Measurements from ENCODE around the gene NKPD1. TPM values are rescaled to one million over a fixed set of nuclear protein-coding genes. Genes with fewer than 3 reads are reported as not detected.
A peak's percentile ranks its signal among the peaks of the same experiment; 100 is the strongest.

NKPD1 gene
- total and polyA plus RNA-seq, 2 experiments from 2014 or later, result 0.24 to 1.3 TPM

DNA sequence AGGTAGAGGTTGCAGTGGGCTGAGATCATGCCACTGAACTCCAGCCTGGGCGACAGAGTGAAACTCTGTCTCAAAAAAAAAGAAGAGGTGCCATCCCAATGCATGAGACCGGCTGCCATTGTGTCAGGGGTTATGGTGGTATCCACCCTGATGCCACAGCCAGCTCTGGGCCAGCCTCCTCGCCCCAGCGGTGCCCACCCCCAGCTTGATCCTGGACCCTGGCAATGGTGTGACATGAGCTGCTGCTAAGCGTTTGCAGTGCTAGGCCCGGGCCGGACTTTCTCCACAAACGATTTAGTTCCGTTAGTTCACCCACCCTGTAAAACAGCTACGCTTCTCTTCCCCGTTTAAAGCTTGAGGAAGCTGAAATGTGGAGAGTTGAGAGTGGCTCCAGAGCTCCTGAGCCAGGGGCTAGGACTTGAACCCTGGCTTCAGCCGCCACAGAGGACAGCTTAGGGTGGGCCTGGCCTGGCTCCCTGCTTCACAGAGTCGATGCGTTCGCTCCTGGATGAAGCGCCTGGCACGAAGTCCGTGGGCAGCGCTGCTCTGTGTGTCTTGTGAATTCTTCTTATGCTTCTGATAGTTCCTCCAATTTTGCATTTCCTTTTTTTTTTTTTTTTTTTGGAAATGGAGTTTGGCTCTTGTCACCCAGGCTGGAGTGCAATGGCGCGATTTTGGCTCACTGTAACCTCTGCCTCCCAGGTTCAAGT is 25.5 kb downstream of the NKPD1 start:
- Mint-ChIP-seq H3K9me3 (no peaks in the 10 kb centered on the region), H3K4me1 (peaks cover 43% of the 10 kb centered on the region), H3K36me3 (ENCODE audit: low read depth) (no peaks in the 10 kb centered on the region; the same call in 2 of the 3 replicates), H3K27me3 (ENCODE audit: insufficient read depth, low read depth, poor library complexity) (peaks cover 13% of the 10 kb centered on the region), H3K27ac (peak overlapping the region; percentile 23; the same call in 1 of the 2 replicates), H3K4me3 (no peak overlapping the region)
- no peaks in the 10 kb centered on the region for H3F3A ChIP-seq (replicated peaks; ENCODE audit: low read depth)
- no peak overlapping the region for H2AFZ ChIP-seq
- no peaks in the 10 kb centered on the region for H3K36me3 ChIP-seq (ENCODE audit: insufficient read depth)
- H3K27ac ChIP-seq (ENCODE audit: low read depth), result no peak overlapping the region
- peaks cover 62% of the 10 kb centered on the region for H3K79me2 ChIP-seq (replicated peaks; ENCODE audit: insufficient read depth)
- no peaks in the 10 kb centered on the region for H3K27me3 ChIP-seq (ENCODE audit: insufficient read depth)
- TF ChIP-seq ZNF331 (CRISPR knock-in tag; IDR thresholded peaks at IDR 0.05; ENCODE audit: low read depth) (no peak), STAT1 (IDR thresholded peaks at IDR 0.05; ENCODE audit: unreplicated experiment) (no peak), EZH2phosphoT487 (IDR thresholded peaks at IDR 0.05; ENCODE audit: unreplicated experiment) (no peak), ZNF114 (CRISPR knock-in tag; IDR thresholded peaks at IDR 0.05) (no peak), JUNB (IDR thresholded peaks at IDR 0.05; ENCODE audit: unreplicated experiment) (no peak), CREB1 (CRISPR knock-in tag; IDR thresholded peaks at IDR 0.05; ENCODE audit: low read depth) (no peak), EZH2 (IDR thresholded peaks at IDR 0.05; ENCODE audit: low read depth, unreplicated experiment) (no peak), NANOG (IDR thresholded peaks at IDR 0.05; ENCODE audit: borderline replicate concordance) (no peak), POLR2AphosphoS5 (IDR thresholded peaks at IDR 0.05; ENCODE audit: low read depth) (no peak)
- TF ChIP-seq, protein P1, sequence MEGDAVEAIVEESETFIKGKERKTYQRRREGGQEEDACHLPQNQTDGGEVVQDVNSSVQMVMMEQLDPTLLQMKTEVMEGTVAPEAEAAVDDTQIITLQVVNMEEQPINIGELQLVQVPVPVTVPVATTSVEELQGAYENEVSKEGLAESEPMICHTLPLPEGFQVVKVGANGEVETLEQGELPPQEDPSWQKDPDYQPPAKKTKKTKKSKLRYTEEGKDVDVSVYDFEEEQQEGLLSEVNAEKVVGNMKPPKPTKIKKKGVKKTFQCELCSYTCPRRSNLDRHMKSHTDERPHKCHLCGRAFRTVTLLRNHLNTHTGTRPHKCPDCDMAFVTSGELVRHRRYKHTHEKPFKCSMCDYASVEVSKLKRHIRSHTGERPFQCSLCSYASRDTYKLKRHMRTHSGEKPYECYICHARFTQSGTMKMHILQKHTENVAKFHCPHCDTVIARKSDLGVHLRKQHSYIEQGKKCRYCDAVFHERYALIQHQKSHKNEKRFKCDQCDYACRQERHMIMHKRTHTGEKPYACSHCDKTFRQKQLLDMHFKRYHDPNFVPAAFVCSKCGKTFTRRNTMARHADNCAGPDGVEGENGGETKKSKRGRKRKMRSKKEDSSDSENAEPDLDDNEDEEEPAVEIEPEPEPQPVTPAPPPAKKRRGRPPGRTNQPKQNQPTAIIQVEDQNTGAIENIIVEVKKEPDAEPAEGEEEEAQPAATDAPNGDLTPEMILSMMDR (conservative IDR thresholded peaks at IDR 0.05; ENCODE audit: low read depth in 2 of 2), result no peak
- TF ChIP-seq, protein P2, sequence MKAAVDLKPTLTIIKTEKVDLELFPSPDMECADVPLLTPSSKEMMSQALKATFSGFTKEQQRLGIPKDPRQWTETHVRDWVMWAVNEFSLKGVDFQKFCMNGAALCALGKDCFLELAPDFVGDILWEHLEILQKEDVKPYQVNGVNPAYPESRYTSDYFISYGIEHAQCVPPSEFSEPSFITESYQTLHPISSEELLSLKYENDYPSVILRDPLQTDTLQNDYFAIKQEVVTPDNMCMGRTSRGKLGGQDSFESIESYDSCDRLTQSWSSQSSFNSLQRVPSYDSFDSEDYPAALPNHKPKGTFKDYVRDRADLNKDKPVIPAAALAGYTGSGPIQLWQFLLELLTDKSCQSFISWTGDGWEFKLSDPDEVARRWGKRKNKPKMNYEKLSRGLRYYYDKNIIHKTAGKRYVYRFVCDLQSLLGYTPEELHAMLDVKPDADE (IDR thresholded peaks at IDR 0.05), result no peak
- TF ChIP-seq, protein P3, sequence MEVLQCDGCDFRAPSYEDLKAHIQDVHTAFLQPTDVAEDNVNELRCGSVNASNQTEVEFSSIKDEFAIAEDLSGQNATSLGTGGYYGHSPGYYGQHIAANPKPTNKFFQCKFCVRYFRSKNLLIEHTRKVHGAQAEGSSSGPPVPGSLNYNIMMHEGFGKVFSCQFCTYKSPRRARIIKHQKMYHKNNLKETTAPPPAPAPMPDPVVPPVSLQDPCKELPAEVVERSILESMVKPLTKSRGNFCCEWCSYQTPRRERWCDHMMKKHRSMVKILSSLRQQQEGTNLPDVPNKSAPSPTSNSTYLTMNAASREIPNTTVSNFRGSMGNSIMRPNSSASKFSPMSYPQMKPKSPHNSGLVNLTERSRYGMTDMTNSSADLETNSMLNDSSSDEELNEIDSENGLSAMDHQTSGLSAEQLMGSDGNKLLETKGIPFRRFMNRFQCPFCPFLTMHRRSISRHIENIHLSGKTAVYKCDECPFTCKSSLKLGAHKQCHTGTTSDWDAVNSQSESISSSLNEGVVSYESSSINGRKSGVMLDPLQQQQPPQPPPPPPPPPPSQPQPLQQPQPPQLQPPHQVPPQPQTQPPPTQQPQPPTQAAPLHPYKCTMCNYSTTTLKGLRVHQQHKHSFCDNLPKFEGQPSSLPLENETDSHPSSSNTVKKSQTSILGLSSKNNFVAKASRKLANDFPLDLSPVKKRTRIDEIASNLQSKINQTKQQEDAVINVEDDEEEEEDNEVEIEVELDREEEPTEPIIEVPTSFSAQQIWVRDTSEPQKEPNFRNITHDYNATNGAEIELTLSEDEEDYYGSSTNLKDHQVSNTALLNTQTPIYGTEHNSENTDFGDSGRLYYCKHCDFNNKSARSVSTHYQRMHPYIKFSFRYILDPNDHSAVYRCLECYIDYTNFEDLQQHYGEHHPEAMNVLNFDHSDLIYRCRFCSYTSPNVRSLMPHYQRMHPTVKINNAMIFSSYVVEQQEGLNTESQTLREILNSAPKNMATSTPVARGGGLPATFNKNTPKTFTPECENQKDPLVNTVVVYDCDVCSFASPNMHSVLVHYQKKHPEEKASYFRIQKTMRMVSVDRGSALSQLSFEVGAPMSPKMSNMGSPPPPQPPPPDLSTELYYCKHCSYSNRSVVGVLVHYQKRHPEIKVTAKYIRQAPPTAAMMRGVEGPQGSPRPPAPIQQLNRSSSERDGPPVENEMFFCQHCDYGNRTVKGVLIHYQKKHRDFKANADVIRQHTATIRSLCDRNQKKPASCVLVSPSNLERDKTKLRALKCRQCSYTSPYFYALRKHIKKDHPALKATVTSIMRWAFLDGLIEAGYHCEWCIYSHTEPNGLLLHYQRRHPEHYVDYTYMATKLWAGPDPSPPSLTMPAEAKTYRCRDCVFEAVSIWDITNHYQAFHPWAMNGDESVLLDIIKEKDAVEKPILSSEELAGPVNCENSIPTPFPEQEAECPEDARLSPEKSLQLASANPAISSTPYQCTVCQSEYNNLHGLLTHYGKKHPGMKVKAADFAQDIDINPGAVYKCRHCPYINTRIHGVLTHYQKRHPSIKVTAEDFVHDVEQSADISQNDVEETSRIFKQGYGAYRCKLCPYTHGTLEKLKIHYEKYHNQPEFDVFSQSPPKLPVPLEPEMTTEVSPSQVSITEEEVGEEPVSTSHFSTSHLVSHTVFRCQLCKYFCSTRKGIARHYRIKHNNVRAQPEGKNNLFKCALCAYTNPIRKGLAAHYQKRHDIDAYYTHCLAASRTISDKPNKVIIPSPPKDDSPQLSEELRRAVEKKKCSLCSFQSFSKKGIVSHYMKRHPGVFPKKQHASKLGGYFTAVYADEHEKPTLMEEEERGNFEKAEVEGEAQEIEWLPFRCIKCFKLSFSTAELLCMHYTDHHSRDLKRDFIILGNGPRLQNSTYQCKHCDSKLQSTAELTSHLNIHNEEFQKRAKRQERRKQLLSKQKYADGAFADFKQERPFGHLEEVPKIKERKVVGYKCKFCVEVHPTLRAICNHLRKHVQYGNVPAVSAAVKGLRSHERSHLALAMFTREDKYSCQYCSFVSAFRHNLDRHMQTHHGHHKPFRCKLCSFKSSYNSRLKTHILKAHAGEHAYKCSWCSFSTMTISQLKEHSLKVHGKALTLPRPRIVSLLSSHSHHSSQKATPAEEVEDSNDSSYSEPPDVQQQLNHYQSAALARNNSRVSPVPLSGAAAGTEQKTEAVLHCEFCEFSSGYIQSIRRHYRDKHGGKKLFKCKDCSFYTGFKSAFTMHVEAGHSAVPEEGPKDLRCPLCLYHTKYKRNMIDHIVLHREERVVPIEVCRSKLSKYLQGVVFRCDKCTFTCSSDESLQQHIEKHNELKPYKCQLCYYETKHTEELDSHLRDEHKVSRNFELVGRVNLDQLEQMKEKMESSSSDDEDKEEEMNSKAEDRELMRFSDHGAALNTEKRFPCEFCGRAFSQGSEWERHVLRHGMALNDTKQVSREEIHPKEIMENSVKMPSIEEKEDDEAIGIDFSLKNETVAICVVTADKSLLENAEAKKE (CRISPR knock-in tag; IDR thresholded peaks at IDR 0.05), result no peak
- TF ChIP-seq, protein P4, sequence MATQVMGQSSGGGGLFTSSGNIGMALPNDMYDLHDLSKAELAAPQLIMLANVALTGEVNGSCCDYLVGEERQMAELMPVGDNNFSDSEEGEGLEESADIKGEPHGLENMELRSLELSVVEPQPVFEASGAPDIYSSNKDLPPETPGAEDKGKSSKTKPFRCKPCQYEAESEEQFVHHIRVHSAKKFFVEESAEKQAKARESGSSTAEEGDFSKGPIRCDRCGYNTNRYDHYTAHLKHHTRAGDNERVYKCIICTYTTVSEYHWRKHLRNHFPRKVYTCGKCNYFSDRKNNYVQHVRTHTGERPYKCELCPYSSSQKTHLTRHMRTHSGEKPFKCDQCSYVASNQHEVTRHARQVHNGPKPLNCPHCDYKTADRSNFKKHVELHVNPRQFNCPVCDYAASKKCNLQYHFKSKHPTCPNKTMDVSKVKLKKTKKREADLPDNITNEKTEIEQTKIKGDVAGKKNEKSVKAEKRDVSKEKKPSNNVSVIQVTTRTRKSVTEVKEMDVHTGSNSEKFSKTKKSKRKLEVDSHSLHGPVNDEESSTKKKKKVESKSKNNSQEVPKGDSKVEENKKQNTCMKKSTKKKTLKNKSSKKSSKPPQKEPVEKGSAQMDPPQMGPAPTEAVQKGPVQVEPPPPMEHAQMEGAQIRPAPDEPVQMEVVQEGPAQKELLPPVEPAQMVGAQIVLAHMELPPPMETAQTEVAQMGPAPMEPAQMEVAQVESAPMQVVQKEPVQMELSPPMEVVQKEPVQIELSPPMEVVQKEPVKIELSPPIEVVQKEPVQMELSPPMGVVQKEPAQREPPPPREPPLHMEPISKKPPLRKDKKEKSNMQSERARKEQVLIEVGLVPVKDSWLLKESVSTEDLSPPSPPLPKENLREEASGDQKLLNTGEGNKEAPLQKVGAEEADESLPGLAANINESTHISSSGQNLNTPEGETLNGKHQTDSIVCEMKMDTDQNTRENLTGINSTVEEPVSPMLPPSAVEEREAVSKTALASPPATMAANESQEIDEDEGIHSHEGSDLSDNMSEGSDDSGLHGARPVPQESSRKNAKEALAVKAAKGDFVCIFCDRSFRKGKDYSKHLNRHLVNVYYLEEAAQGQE (IDR thresholded peaks at IDR 0.05; ENCODE audit: unreplicated experiment), result no peak
- ATAC-seq (no peak), DNase-seq (ENCODE audit: low spot score) (no peak)
- H3K9me2 ChIP-seq (ENCODE audit: insufficient read depth), result no peaks in the 10 kb centered on the region
- peaks cover 5% of the 10 kb centered on the region for H4K20me1 ChIP-seq (replicated peaks; ENCODE audit: insufficient read depth)
- no peak overlapping the region for H3K4me3 ChIP-seq
- no peak overlapping the region for H3K4me2 ChIP-seq
- H3K4me1 ChIP-seq (ENCODE audit: insufficient read depth), result peaks cover 17% of the 10 kb centered on the region; the same call in 1 of the 2 replicates
